ENCODE data around the gene ZNF335. TPM values are rescaled to one million over a fixed set of nuclear protein-coding genes. Genes with fewer than 3 reads are reported as not detected.

Gene ZNF335
- total and polyA plus RNA-seq, 2 donors (not counting 1 experiment from before 2014, with no cell fraction given) = 4.8 to 10.2 TPM

DNA sequence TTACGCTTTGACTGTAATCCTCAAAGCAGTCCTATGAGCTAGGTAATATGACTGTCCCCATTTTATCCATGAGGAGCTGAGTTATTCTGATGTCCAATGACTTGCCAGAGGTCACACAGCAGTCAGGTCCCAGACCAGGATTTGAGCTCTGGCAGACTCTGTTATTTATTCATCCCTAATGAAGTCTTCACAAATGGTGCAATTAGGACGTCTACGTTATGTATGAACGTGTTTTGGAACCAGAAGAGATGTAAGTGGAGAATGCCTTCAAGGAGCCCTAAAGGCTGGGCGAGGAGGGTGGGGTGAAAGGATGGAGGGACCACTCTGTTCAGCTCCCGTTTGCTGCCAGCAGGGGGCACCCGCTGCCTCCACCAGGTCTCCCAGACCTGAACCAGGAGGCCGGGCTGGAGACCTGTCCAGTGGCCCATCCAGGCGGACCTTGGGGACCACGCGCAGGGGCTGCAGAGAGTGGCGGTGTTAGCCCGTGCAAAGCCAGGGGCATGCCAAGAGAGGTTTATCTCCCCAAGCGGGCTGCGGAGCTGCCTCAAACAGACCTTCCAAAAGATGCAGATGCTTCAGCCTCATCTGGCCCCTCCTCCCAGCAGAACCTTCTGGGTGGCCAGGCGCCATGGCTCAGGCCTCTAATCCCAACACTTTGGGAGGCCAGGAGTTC, 15.2 kb upstream of the ZNF335 start:
- Histone ChIP-seq H3K36me3 (ENCODE audit: control insufficient read depth, insufficient read depth, low read length) (no peaks in the 10 kb centered on the region), H3K9ac (ENCODE audit: insufficient read depth, low read length) (no peak overlapping the region), H3K9me3 (ENCODE audit: control insufficient read depth, insufficient read depth, low read depth, low read length) (no peaks in the 10 kb centered on the region), H3K4me3 (replicated peaks in 1 of 4; ENCODE audit: control extremely low read depth in 1 of 4, insufficient read depth in 1 of 4, low read depth in 3 of 4, low read length in 4 of 4) (no peak overlapping the region), H3K27me3 (ENCODE audit: control insufficient read depth, insufficient read depth, low read length) (peaks cover 2% of the 10 kb centered on the region), H2AFZ (ENCODE audit: low read length) (no peak overlapping the region), H3K27ac (ENCODE audit: insufficient read depth, low read length) (no peak overlapping the region), H3K4me2 (ENCODE audit: extremely low read depth, insufficient read depth, low read length) (no peak overlapping the region), H3K4me1 (ENCODE audit: control insufficient read depth, extremely low read depth, insufficient read depth, low read length) (no peaks in the 10 kb centered on the region), H4K20me1 (ENCODE audit: control insufficient read depth, extremely low read depth, insufficient read depth, low read length) (no peaks in the 10 kb centered on the region), H3K79me2 (ENCODE audit: control insufficient read depth, insufficient read depth, low read length) (no peaks in the 10 kb centered on the region)
- DNase-seq (ENCODE audit: low read depth in 2 of 2) = peak; percentile 33 to 37
- TF ChIP-seq, protein P1, sequence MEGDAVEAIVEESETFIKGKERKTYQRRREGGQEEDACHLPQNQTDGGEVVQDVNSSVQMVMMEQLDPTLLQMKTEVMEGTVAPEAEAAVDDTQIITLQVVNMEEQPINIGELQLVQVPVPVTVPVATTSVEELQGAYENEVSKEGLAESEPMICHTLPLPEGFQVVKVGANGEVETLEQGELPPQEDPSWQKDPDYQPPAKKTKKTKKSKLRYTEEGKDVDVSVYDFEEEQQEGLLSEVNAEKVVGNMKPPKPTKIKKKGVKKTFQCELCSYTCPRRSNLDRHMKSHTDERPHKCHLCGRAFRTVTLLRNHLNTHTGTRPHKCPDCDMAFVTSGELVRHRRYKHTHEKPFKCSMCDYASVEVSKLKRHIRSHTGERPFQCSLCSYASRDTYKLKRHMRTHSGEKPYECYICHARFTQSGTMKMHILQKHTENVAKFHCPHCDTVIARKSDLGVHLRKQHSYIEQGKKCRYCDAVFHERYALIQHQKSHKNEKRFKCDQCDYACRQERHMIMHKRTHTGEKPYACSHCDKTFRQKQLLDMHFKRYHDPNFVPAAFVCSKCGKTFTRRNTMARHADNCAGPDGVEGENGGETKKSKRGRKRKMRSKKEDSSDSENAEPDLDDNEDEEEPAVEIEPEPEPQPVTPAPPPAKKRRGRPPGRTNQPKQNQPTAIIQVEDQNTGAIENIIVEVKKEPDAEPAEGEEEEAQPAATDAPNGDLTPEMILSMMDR (conservative IDR thresholded peaks at IDR 0.05 in 1 of 2, IDR thresholded peaks at IDR 0.05 in 1 of 2; ENCODE audit: low read depth in 1 of 2, low read length in 2 of 2) = peak; percentile 70 to 86
- no peak for TF ChIP-seq EZH2 (IDR thresholded peaks at IDR 0.05; ENCODE audit: low read length, missing control alignments)

DNA sequence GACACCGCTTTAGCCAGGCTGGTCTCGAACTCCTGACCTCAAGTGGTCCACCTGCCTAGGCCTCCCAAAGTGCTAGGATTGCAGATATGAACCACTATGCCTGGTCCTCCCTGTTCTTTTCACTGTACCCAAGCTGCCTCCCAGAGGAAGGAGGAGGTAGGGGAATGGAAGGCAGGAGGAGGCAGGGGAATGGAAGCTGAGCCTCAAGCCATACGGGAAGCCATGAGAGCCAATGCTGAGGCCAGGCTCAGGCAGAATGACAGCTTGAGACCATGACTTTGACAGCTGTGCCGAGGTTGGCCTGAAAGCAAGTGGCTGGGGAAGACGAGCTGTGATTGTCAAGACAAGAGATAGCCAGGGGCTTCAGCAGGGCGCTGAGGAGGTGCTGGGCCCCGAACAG, 13.6 kb upstream of the ZNF335 start:
- no peak for DNase-seq (ENCODE audit: low read depth in 2 of 2)
- no peak overlapping the region for H3K27ac ChIP-seq (ENCODE audit: insufficient read depth, low read length)
- no peak overlapping the region for H3K4me2 ChIP-seq (ENCODE audit: extremely low read depth, insufficient read depth, low read length)
- no peak for TF ChIP-seq EZH2 (IDR thresholded peaks at IDR 0.05; ENCODE audit: low read length, missing control alignments)
- TF ChIP-seq, protein P1 (conservative IDR thresholded peaks at IDR 0.05 in 1 of 2, IDR thresholded peaks at IDR 0.05 in 1 of 2; ENCODE audit: low read depth in 1 of 2, low read length in 2 of 2) = peak in 1 of 2 donors; percentile 10
- no peak overlapping the region for H3K4me3 ChIP-seq (replicated peaks in 1 of 4; ENCODE audit: control extremely low read depth in 1 of 4, insufficient read depth in 1 of 4, low read depth in 3 of 4, low read length in 4 of 4)
- H3K9me3 ChIP-seq (ENCODE audit: control insufficient read depth, insufficient read depth, low read depth, low read length) = no peaks in the 10 kb centered on the region
- no peaks in the 10 kb centered on the region for H3K4me1 ChIP-seq (ENCODE audit: control insufficient read depth, extremely low read depth, insufficient read depth, low read length)
- H2AFZ ChIP-seq (ENCODE audit: low read length) = no peak overlapping the region
- no peaks in the 10 kb centered on the region for H3K79me2 ChIP-seq (ENCODE audit: control insufficient read depth, insufficient read depth, low read length)
- H4K20me1 ChIP-seq (ENCODE audit: control insufficient read depth, extremely low read depth, insufficient read depth, low read length) = no peaks in the 10 kb centered on the region
- H3K9ac ChIP-seq (ENCODE audit: insufficient read depth, low read length) = no peak overlapping the region
- H3K27me3 ChIP-seq (ENCODE audit: control insufficient read depth, insufficient read depth, low read length) = peaks cover 6% of the 10 kb centered on the region
- H3K36me3 ChIP-seq (ENCODE audit: control insufficient read depth, insufficient read depth, low read length) = no peaks in the 10 kb centered on the region

- Histone ChIP-seq H3K4me1 (ENCODE audit: control insufficient read depth, extremely low read depth, insufficient read depth, low read length) (no peaks in the 10 kb centered on the region), H3K9ac (ENCODE audit: insufficient read depth, low read length) (no peak overlapping the region), H3K4me2 (ENCODE audit: extremely low read depth, insufficient read depth, low read length) (no peak overlapping the region), H3K27ac (ENCODE audit: insufficient read depth, low read length) (no peak overlapping the region), H3K9me3 (ENCODE audit: control insufficient read depth, insufficient read depth, low read depth, low read length) (no peaks in the 10 kb centered on the region), H3K79me2 (ENCODE audit: control insufficient read depth, insufficient read depth, low read length) (no peaks in the 10 kb centered on the region), H3K27me3 (ENCODE audit: control insufficient read depth, insufficient read depth, low read length) (peaks cover 6% of the 10 kb centered on the region), H4K20me1 (ENCODE audit: control insufficient read depth, extremely low read depth, insufficient read depth, low read length) (no peaks in the 10 kb centered on the region), H2AFZ (ENCODE audit: low read length) (no peak overlapping the region), H3K36me3 (ENCODE audit: control insufficient read depth, insufficient read depth, low read length) (no peaks in the 10 kb centered on the region), H3K4me3 (replicated peaks in 1 of 4; ENCODE audit: control extremely low read depth in 1 of 4, insufficient read depth in 1 of 4, low read depth in 3 of 4, low read length in 4 of 4) (no peak overlapping the region)
- no peak for DNase-seq (ENCODE audit: low read depth in 2 of 2)
- TF ChIP-seq EZH2 (IDR thresholded peaks at IDR 0.05; ENCODE audit: low read length, missing control alignments) = no peak
- TF ChIP-seq, protein P1 (conservative IDR thresholded peaks at IDR 0.05 in 1 of 2, IDR thresholded peaks at IDR 0.05 in 1 of 2; ENCODE audit: low read depth in 1 of 2, low read length in 2 of 2) = no peak
Observed at GRCh38 chr20:45983279-45983743, 11.3 kb upstream of the ZNF335 start.

All from fibroblast of lung (primary cell).